SU-DHL-6 (cell line): ENCODE results near the gene CEP72.

Source experiments
- EZH2phosphoT487 ChIP-seq: fragments of 200-600 bp; sonication (generic), shearing (Covaris generic); conservative IDR thresholded peaks from 2 replicates; pipeline ENCODE4 v1.6.1; 2018; ENCODE audit warnings: mild to moderate bottlenecking, antibody characterized with exemption, low read length, moderate library complexity, mixed read lengths
- TF ChIP-seq, protein P1 (sequence below): fragments of 200-600 bp; sonication (generic); IDR thresholded peaks from one replicate; pipeline ENCODE4 v1.5.1; 2017; ENCODE audit warnings: antibody characterized with exemption, mild to moderate bottlenecking, low read length, moderate library complexity; ENCODE audit not compliant: insufficient read depth, poor library complexity, severe bottlenecking

DNA sequence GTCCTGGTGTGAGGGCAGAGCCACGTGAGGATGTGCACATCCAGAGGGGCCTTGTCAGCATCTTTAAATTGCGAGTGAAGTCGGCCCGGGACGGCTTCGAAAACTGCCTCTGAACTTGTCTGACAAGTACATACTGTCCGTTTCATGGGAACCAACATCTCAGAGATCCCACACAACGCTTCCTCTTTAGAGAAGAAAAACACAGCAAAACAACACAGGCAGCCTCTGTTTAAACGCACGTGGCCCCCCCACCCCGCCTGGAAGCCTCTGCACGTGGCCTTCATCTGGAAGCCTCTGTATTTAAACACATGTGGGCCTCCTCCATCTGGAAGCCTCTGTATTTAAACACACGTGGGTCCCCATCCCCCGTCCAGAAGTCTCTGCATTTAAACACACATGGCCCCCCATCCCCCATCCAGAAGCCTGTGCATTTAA lies 29.2 kb downstream of the CEP72 start:
- TF ChIP-seq, protein P1, sequence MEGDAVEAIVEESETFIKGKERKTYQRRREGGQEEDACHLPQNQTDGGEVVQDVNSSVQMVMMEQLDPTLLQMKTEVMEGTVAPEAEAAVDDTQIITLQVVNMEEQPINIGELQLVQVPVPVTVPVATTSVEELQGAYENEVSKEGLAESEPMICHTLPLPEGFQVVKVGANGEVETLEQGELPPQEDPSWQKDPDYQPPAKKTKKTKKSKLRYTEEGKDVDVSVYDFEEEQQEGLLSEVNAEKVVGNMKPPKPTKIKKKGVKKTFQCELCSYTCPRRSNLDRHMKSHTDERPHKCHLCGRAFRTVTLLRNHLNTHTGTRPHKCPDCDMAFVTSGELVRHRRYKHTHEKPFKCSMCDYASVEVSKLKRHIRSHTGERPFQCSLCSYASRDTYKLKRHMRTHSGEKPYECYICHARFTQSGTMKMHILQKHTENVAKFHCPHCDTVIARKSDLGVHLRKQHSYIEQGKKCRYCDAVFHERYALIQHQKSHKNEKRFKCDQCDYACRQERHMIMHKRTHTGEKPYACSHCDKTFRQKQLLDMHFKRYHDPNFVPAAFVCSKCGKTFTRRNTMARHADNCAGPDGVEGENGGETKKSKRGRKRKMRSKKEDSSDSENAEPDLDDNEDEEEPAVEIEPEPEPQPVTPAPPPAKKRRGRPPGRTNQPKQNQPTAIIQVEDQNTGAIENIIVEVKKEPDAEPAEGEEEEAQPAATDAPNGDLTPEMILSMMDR = no peak
- TF ChIP-seq EZH2phosphoT487 = no peak
